ENCODE measurements around the gene DRC1.

DNA sequence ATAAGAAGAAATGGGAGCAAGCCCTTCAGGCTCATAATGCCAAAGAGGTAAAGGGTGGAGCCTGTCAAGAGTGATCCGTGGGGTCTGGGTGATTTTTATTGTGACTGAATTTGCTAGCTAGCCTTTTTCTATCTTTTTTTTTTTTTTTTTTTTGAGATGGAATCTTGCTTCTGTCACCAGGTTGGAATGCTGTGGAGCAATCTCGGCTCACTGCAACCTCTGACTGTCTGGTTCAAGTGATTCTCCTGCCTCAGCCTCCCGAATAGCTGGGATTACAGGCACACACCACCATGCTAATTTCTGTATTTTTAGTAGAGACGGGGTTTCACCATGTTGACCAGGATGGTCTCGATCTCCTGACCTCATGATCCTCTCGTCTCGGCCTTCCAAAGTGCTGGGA, 29.1 kb downstream of the DRC1 start:
- TF ChIP-seq ZNF816 (CRISPR knock-in tag; IDR thresholded peaks at IDR 0.05; ENCODE audit: borderline replicate concordance) = no peak
- TF ChIP-seq, protein P1, sequence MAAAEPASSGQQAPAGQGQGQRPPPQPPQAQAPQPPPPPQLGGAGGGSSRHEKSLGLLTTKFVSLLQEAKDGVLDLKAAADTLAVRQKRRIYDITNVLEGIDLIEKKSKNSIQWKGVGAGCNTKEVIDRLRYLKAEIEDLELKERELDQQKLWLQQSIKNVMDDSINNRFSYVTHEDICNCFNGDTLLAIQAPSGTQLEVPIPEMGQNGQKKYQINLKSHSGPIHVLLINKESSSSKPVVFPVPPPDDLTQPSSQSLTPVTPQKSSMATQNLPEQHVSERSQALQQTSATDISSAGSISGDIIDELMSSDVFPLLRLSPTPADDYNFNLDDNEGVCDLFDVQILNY (CRISPR knock-in tag; conservative IDR thresholded peaks at IDR 0.05) = no peak
- TF ChIP-seq GABPB1 (CRISPR knock-in tag; IDR thresholded peaks at IDR 0.05) = no peak
- no peak for TF ChIP-seq ZNF746 (CRISPR knock-in tag; IDR thresholded peaks at IDR 0.05)
- no peak for TF ChIP-seq ZSCAN30 (CRISPR knock-in tag; IDR thresholded peaks at IDR 0.05)
- no peak for TF ChIP-seq PCBP1 (IDR thresholded peaks at IDR 0.05; ENCODE audit: borderline replicate concordance, low read depth, low read length)
- TF ChIP-seq ARID2 (CRISPR knock-in tag; IDR thresholded peaks at IDR 0.05; ENCODE audit: borderline replicate concordance) = no peak
- TF ChIP-seq, protein P2, sequence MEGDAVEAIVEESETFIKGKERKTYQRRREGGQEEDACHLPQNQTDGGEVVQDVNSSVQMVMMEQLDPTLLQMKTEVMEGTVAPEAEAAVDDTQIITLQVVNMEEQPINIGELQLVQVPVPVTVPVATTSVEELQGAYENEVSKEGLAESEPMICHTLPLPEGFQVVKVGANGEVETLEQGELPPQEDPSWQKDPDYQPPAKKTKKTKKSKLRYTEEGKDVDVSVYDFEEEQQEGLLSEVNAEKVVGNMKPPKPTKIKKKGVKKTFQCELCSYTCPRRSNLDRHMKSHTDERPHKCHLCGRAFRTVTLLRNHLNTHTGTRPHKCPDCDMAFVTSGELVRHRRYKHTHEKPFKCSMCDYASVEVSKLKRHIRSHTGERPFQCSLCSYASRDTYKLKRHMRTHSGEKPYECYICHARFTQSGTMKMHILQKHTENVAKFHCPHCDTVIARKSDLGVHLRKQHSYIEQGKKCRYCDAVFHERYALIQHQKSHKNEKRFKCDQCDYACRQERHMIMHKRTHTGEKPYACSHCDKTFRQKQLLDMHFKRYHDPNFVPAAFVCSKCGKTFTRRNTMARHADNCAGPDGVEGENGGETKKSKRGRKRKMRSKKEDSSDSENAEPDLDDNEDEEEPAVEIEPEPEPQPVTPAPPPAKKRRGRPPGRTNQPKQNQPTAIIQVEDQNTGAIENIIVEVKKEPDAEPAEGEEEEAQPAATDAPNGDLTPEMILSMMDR (CRISPR knock-in tag; IDR thresholded peaks at IDR 0.05) = no peak
- TF ChIP-seq, protein P3, sequence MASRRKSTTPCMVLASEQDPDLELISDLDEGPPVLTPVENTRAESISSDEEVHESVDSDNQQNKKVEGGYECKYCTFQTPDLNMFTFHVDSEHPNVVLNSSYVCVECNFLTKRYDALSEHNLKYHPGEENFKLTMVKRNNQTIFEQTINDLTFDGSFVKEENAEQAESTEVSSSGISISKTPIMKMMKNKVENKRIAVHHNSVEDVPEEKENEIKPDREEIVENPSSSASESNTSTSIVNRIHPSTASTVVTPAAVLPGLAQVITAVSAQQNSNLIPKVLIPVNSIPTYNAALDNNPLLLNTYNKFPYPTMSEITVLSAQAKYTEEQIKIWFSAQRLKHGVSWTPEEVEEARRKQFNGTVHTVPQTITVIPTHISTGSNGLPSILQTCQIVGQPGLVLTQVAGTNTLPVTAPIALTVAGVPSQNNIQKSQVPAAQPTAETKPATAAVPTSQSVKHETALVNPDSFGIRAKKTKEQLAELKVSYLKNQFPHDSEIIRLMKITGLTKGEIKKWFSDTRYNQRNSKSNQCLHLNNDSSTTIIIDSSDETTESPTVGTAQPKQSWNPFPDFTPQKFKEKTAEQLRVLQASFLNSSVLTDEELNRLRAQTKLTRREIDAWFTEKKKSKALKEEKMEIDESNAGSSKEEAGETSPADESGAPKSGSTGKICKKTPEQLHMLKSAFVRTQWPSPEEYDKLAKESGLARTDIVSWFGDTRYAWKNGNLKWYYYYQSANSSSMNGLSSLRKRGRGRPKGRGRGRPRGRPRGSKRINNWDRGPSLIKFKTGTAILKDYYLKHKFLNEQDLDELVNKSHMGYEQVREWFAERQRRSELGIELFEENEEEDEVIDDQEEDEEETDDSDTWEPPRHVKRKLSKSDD (CRISPR knock-in tag; IDR thresholded peaks at IDR 0.05; ENCODE audit: low read depth) = no peak
- no peak for TF ChIP-seq HOXD1 (CRISPR knock-in tag; IDR thresholded peaks at IDR 0.05)
- no peak for TF ChIP-seq SUZ12 (IDR thresholded peaks at IDR 0.05; ENCODE audit: low read depth, low read length)
- TF ChIP-seq NR2F6 (IDR thresholded peaks at IDR 0.05) = no peak
- TF ChIP-seq NR2F6 (CRISPR knock-in tag; IDR thresholded peaks at IDR 0.05) = no peak
- TF ChIP-seq TCF12 (IDR thresholded peaks at IDR 0.05) = no peak
- no peak for TF ChIP-seq TCF12 (CRISPR knock-in tag; IDR thresholded peaks at IDR 0.05)
- TF ChIP-seq SIN3A (IDR thresholded peaks at IDR 0.05; ENCODE audit: borderline replicate concordance, low read depth, low read length) = no peak
